GM19099 (cell line): ENCODE measurements around the gene FBRS.

Experiments used
- POLR2A ChIP-seq: IDR thresholded peaks from 3 replicates; pipeline ENCODE4 v1.6.1; 2011; ENCODE audit warnings: low read depth; ENCODE audit not compliant: insufficient read length; ENCODE audit errors: extremely low read depth

The FBRS gene

DNA sequence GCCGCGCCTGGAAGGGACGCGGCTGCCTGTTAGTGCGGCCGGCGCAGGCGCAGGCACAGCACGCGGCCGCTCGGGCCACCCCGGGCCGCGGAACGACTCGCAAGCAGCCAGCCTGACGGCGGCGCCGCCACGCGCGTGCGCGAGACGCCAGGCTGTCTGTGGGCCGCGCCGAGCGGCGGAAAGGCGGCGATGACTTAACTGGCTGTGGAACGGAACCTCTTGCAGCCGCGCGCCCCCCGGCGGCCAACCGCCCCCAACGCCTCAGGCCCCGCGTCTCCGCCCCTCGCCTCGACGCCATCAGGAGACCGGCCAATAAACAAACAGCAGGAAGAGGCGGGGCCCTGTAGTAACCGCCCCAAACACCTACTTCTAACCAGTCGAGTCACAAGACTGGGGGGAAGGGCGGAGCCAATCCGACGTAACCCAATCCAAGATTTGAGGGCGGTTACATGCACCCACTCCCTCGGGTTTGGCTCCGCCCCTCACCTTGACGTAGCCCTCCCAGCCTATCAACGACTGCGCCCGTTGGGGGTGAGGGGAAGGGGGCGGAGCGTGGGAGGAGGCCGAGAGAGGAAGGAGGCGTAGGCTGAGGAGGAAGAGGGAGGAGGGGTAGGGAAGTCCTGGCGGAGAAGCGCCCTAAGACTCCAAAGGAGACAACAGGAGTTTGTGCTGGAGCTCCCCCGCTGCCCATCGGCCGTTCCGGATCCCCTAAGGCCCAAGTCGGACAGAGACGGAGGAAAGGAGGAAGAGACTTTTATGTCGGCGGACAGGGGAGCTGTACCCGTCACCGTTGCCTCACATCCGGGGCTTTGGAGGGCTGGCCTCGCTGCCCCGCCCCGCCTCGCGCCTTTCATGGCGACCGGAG lies at the start of gene FBRS:
FBRS (plus strand) TSS at position 566 of the 865 bp plus-strand sequence. CDS start 1,088 bp downstream, outside the sequence.
- peak; percentile 78 for TF ChIP-seq POLR2A

DNA sequence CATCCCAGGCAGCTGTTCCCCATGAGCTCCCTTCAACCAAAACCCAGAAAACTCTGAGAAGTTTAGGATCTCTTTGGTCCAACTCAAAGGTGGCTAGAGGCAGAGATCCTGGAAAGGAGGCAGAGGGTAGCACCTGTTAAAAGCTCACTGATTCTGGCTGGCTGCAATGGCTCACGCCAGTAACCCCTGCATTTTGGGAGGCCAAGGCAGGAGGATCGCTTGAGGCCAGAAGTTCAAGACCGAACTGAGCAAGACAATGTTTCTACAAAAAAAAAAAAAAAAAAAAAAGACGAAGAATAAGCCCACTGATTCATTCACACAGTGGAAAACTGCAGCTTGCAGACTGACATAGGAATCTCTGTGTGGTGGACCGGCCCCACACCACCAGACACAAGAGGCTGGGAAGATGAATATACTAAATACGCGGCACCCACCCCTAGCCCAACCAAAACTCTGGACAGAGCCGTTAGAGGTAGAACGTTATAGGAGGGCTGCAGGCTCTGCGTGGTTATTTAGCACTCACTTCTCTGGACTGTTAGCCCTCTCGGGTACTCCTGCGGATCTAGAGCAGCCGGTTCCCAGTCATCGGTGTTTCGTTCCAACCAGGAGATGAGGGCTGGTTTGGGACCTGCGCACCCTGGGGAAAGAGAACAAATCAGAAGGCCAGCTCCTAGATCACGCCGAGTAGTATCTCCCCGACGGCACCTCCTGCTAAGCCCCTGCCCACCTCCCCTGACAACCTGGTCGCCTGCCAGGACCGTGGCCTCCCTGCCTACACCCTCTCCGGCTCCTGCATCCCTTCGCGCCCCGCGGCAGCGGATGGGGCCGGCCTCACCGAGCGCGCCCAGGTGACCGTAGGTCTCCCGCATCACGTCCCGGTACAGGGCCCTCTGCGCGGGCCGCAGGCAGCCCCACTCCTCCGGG lies 49.0 kb upstream of the FBRS start:
- TF ChIP-seq POLR2A: no peak

DNA sequence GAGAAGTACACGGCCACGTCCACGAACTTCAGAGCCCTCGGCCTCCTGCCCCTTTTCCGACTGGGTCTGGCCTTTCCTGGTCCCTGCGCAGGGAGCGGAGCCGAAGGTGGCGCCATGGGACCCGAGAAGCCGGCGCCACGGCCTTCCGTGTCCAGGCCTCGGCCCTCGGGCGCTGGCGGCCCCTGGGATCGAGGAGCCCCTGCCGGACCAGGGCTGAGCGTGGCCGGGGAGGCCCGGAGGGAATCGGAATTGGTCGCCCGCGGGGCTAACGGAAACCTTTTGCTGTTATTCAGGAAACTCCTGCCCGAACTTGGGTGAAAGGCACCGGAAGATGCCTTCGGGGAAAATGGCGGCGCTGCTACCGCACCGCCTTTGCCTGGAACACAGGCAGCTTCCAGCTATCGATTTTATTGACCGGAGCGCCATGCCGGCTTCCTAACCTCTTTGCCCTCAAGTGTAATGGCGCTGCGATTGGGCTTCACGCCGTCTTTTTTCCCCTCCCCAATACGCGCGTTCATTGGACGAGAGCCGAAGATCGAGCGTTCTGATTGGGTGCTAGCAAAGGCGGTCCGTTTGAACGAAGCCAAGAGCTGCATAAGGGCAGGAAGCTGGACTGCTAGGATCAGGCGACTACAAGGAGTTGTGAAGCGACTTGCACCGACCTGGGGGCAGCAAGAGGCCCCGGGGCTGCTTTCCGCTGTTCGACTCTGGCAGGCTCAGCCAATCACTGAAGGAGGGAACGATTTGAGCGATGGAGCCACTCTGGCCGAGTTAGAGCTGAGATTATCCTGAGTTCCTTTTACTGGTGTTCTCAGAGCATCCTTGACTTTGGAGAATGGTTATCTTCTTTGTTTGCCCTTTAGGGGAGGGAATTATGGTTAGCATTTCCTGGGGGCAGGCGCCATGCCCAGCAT lies 48.0 kb upstream of the FBRS start, which contains the start of gene ZNF689:
ZNF689 (minus strand) TSS at position 464 of the 914 bp plus-strand sequence; CDS start at position 116, 348 bp downstream.
- peak; percentile 81 for TF ChIP-seq POLR2A

DNA sequence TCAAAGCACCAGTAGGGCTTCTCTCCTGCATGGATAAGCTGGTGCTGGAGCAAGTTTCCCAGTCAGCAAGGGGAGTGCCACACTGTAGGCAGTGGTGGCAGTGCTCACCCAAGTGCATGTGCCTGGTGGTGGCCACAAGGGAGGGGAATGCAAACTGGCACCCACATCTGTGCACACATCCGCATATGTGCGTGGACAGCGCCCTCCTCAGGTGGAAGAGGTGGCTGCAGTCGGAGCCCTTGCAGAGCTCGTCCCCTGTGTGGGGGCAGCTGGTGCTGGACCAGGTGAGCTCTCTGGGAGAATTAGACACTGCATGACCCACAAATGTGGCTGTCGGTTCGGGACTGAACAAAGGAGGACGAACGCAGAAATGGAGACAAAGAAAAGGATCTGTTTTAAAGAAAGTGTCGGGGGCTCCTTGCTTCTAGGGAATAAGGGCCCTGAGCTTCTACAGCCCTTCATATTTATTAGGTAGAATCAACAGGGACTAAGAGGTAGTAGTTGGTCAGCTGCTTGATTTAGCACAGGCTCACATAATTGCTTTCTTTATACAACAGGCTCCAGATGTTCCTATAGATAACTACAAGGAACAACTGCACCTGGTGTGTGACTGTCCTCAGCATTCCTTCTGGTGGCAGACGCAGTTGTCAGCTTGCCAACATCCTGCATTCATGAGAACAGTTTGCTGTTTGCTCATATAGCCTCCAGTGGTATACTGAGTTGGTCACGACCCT lies 42.7 kb upstream of the FBRS start:
- no peak for TF ChIP-seq POLR2A

DNA sequence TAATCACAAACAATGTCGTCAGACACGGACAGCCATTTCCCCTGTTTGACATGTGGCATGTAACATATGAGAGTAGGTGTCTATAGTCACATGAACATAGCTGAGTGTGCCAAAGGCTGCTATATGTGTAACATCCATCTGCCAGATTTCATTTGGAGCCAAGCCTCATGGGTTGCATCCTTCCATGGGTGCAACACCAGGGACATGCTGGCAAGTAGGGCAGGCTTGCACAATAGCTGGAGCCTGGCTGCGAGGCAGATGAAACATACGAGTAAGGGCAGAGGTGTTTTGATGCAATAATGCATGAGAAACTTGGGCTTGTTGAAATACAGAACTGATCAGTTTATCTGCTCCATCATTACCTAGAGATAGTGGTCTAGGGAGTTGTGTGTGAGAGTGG lies 39.0 kb upstream of the FBRS start:
- TF ChIP-seq POLR2A: no peak

DNA sequence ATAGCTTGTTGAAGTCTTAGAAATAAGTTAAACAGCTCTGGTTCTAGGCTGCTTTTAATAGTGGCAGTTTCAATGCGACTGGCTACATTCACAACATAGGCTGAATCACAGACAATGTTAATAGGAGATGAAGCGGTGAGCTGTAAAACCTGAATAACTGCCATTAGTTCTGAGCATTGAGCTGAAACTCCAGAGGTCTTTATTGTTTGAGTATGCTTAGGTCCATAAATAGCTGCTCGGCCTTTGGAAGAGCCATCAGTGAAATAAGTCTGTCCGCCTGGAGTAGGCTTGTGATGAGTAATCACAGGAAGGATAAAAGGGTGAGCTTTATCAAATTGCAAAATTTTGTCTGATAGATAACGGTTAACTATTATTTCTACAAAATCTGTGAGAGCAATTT lies 38.6 kb upstream of the FBRS start:
- no peak for TF ChIP-seq POLR2A

DNA sequence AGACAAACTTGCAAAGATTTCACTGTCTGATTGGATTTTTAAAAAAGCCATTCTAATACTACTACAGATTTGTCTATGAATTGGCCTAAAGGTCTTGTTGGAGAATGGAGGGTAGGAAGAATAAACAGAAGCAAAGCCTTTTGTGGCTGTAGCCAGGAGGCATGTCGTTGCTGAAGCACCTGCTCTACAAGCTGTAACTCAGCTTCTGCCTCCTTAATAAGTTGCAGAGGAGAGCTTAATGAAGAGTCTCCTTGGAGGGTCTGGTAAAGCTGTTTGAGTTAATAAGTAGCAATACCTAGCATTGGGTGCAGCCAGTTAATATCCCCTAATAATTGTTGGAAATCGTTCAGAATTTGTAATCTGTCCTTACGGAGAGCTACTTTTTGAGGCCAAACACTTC lies 38.1 kb upstream of the FBRS start:
- no peak for TF ChIP-seq POLR2A

DNA sequence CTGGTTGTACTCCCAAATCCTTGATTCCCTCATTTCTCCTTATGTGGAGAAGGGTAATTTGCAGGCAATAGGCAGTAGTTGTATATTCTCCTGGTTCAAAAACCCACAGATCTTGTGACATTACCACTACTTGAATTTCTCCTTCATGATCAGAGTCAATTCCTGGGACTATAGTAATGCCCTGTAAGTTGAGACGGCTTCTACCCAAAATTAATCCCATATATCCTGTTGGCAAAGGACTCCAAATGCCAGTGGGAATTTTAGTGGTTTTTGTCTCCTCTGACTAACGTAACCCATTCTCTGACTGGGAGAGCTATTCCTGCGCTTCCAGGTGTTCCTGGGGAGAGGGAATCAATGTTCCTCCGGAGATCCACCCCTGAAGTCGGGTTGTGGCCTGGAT lies 36.5 kb upstream of the FBRS start:
- no peak for TF ChIP-seq POLR2A

DNA sequence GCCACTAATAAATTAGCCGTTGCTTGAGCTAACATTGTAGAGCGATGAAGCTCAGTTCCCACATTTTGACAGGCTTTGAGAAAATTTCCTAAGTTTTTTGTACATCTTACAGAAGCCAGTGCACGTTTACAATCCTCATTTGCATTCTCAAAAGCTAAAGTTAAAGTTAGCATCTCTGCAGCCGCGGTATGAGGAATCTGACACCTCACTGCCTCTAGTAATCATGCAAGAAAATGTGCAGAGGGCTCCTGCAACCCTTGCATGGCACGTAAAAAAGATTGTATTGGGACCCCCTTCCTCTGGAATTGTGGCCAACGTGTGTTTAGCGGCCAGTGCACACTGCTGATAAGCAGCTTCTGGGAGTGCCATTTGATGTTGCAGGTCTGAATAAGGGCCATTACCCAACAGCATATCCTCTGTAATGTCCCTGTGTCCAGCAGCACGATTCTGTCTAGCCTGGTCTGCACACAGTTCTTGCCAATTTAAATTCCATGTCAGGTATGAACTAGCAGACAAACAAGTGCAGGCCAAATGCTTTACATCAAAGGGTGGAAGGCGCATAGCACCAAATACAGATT lies 35.7 kb upstream of the FBRS start:
- TF ChIP-seq POLR2A: no peak

DNA sequence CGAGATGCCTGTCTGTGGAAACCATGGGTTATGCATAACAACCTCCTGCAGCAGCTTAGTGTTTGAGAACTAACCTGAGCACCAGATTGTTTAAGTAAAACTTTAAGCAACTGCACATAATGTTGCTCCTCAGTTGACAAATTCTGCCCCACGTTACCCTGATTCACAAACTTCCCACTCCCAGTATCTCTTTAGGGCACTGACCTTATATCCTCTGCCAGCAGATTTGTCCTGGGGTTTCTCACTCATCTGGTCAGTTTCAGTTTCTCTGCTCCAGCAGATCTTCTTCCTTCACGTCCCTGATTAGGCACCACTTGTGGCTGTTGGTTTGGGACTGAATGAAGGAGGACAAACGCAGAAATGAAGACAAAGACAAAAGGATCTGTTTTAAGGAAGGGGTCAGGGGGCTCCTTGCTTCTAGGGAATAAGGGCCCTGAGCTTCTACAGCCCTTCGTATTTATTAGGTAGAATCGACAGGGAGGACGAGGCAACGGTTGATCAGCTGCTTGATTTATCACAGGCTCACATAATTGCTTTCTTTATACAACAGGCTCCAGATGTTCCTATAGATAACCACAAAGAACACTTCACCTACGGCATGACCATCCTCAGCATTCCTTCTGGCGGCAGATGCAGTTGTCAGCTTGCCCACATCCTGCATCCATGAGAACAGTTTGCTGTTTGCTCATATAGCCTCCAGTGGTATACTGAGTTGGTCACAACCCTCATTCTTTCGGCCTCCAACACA lies 34.5 kb upstream of the FBRS start:
- no peak for TF ChIP-seq POLR2A

DNA sequence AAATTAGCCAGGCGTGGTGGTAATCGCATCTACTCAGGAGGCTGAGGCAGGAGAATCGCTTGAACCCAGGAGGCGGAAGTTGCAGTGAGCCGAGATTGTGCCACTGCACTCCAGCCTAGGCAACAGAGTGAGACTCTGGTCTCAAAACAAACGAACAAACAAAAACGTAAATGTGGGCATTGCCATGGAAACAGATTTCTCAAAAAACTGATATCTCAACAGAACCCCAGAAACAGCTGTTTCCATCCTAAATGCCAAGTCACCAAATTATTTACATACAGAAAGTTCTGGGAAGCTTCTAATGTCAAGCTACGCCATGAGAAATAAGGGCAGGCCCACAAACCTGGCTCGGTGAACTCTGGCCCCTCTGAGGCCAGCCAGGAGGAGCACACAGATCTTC lies 32.0 kb upstream of the FBRS start:
- no peak for TF ChIP-seq POLR2A

DNA sequence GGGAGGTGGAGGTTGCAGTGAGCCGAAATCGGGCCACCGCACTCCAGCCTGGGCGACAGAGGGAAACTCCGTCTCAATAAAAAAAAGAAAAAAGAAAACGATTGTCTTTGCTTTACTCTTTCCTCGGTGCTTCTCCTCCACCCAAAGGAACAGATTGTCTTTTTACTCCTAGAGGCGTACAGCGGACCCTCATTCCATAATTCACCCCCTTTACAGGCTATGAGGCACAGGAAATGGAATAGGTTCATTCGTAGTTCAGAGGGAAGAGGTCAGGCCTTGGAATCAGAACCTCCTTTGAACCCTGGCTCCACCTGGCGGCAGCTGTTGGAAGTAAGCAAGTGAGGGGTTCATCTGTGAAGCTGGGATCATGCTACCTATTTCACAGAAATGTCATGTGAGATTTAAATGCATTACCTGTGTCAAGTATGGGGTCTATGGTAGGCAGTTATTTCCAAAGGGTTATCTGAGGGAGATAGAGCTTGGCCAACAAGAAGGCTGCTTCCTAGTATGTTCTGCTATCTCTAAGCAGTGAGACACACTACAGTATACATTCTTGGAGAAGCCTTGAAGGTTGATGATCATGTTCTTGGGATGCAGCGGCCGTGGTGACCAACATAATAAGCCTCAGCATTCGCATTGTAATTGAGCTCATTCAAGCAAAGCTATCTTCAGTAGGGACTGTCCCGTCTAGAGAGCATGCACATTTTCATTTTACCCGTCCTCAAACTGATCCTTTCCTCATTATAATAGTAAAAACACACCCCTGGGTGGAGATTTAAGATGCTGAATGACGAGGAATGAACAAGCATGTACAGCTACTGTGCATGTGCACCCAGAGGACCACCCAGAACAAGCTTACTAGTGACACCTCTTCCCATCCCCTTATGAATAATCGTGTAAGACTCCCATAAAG lies 29.3 kb upstream of the FBRS start:
- TF ChIP-seq POLR2A: no peak
